GM18520 (cell line): ENCODE measurements around the gene LCE1C.

Experiments used
- ATAC-seq: cut with Tn5 transposase; IDR thresholded peaks from one replicate; pipeline ENCODE4 v1.9.1; 2021; ENCODE audit not compliant: unreplicated experiment

Gene LCE1C, protein sequence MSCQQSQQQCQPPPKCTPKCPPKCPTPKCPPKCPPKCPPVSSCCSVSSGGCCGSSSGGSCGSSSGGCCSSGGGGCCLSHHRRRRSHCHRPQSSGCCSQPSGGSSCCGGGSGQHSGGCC

DNA sequence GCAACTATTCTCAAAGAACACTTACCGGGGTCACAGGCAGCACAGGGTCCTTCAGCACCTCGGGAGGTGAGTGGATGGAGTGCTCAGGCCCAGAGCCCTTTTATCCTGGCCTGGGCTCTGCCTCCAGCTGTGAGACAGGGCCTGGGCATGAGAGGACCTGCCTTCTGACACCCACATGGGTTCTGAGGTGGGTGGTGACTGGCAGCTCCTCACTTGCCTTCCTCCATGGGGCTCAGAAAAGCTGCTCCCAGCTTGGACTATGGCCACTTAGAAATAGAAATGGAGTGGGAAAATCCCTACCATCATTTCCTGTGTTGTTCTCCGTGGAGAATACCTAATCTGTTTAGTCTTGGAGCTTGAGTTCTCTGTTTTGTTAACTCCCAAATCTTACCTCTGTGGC, at the start of gene LCE1C:
Gene LCE1C, minus strand, starts transcription at position 76 of the 400 bp plus-strand sequence. CDS start 1,173 bp downstream, outside the sequence.
- ATAC-seq = no peak

- no peak for ATAC-seq
Observed at GRCh38 chr1:152855661-152856060, 49.2 kb upstream of the LCE1C start.

GRCh38 chr1:152842556-152842955, 36.1 kb upstream of the LCE1C start, which contains the start of gene LCE6A:
Gene LCE6A (plus strand): TSS chr1:152842856. CDS start chr1:152843521, 665 bp downstream.
- ATAC-seq = no peak

DNA sequence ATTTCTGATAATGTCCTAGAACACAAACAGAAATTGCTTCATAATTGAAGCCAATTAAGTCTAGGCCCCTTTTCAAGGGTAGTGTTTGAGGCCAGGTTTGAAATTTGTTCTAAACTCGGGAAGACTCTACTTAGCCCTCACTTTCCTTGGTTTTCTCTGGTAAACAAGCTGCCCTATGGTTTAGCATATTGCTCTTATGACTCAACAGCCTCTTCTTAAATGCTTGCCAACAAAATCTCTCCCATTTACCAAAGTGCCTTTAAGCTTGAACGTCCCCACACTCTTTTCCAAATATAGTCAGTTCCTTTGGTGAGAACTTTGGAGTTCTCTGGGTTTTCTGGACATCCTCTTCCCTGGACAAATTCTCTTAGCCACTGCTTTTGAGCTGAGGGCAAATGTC, 30.4 kb upstream of the LCE1C start:
- no peak for ATAC-seq

DNA sequence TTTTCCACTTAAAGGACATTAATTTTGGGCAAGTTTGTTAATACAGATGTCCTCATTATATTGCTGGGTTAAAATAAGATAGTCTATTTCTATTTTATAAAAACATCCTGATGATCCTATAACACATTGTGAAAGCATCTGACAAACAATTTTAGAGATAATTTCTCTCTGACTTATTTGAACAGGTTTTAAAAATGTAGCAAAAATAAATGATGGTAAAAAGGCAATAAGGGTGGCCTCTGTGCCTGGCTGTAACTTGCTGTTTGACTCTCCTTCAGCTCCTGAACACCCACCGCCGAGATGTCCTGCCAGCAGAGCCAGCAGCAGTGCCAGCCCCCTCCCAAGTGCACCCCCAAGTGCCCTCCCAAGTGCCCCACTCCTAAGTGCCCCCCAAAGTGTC, 20.7 kb upstream of the LCE1C start, which contains the start of gene LCE1A:
Gene LCE1A, plus strand, starts transcription at position 301 of the 400 bp plus-strand sequence. Its CDS starts 0 bp downstream, at position 301.
- ATAC-seq = no peak

DNA sequence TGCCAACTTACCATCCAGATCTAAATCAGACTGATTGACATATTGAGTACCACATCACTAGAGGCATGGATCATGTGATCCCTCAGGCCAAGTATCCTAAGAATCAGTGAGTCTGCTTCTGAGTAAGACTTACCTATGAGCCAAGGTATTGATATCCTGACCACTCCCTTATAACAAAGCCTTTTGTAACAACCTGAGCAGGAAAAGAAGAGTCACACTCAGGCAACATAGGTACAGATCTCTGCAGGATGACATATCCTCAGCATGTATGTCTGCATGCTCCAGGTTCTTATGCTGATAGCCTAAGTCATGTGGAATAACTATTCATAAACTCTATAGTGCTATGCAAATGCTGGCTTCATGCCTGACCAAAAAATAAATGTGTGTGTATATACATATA, 18.5 kb upstream of the LCE1C start:
- no peak for ATAC-seq

GRCh38 chr1:152823294-152823693, 16.8 kb upstream of the LCE1C start:
- no peak for ATAC-seq

- no peak for ATAC-seq
Observed at GRCh38 chr1:152817309-152817708, 10.9 kb upstream of the LCE1C start.

DNA sequence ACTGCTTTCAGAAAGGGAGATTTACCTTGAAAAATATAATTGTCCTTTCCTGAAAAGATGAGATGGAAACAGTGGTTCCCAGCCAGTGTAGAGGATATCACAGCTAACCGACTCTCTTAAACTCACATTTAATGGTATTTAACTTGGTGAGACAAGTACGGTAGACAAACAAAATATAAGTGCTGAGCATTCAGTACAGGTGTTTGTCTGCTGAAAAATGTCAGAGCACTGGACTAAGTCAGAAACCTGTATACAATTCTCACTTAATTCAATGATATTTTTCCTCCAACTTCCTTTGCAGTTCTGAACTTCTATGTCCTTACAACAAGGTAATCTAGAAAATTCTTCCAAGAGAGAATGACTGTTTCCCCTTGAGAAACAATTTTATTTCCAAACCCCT, 5.2 kb upstream of the LCE1C start, which contains the start of gene LCE1B:
Gene LCE1B, plus strand, starts transcription at position 301 of the 400 bp plus-strand sequence. CDS start 476 bp downstream, outside the sequence.
- ATAC-seq = no peak

GRCh38 chr1:152811050-152811449, 4.6 kb upstream of the LCE1C start:
- no peak for ATAC-seq

DNA sequence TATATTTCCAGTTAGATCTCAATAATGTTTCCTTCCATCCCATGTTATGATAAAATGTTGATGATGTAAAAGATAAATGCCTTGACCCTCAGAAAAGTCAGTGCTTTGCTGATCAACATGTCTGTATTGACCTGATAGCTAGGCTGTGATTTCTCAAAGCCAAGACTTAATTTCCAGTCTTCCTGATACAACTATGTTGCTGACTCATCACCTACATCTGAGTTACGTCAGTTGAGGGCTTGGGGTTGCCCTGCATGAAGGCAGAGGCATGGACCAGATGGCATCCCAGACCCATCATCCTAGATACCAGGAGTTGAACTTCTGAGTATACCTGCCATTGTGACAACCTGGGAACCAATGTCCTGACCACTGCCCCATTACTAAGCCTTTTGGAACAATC, 5.1 kb downstream of the LCE1C start:
- ATAC-seq = no peak

DNA sequence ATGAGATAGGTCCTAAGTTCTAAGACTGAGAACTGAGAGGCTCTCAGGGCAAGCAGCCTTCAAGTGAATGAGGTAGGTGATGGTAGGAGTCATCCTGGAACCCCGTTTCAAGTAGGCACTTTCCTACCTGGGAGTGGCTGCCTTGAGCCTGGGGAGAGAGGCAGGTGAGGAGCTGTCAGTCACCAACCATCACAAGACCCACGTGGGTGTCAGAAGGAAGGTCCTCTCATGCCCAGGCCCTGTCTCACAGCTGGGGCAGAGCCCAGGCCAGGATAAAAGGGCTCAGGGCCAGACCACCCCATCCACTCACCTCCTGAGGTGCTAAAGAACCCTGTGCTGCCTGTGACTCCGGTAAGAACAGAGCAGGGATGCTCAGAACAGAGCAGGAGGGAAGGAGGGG, 10.0 kb downstream of the LCE1C start, which contains the start of gene LCE1D:
Gene LCE1D, plus strand, starts transcription at position 301 of the 400 bp plus-strand sequence. CDS start 1,074 bp downstream, outside the sequence.
- ATAC-seq = no peak

- ATAC-seq = no peak
Observed at GRCh38 chr1:152795686-152796085, 10.8 kb downstream of the LCE1C start.

DNA sequence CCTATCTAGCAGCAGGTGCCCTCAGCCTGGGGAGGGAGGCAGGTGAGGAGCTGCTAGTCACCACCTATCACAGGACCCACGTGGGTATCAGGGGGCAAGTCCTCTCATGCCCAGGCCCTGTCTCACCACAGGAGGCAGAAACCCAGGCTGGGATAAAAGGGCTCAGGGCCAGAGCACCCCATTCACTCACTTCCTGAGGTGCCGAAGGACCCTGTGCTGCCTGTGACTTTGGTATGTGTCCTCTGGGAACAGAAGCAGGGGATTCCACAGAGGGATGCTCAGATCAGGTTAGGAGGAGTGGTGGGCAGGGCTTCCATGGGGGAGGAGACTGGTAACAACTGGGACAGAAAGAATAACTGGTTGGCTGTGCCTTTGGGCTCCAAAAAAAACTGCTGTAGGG, 20.4 kb downstream of the LCE1C start, which contains the start of gene LCE1E:
Gene LCE1E, plus strand, starts transcription at position 181 of the 400 bp plus-strand sequence. CDS start 1,043 bp downstream, outside the sequence.
- ATAC-seq = no peak

- no peak for ATAC-seq
Observed at GRCh38 chr1:152783095-152783494, 23.4 kb downstream of the LCE1C start.

DNA sequence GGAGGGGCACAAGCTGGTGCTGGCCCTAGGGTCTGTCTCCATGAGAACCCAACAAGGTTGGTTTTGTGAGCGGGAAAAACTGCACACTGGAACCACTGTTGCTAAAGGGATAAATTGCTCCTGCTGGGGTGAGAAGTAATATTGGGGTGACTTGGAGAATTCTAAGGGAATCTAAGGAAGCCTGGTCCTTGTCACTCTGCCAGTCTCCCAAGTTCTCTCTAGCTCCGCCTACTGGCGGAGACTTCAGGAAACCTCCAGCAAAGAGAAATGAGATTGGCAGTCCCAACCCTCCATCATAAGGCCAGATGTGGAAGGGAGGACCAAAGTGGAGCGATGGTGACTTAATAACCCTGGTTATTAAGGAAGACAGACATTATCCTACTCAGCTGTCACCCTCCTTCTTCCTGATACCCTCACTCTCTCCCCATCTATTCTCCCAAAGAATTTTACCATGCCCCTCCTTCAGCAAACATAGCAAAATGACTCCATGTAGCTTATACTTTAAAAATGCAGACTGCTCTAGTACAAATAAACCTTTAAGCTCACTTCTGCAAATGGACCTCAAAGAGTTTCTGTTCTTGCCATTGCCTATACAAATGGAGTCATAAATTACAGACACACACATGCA, 28.8 kb downstream of the LCE1C start:
- no peak for ATAC-seq

- no peak for ATAC-seq
Observed at GRCh38 chr1:152776361-152776760, 30.1 kb downstream of the LCE1C start.

GRCh38 chr1:152774875-152775274, 31.6 kb downstream of the LCE1C start, which contains the start of gene LCE1F:
Gene LCE1F (plus strand): TSS chr1:152775140. CDS start chr1:152776372, 1,232 bp downstream.
- ATAC-seq = no peak

- no peak for ATAC-seq
Observed at GRCh38 chr1:152770411-152770810, 36.0 kb downstream of the LCE1C start.

DNA sequence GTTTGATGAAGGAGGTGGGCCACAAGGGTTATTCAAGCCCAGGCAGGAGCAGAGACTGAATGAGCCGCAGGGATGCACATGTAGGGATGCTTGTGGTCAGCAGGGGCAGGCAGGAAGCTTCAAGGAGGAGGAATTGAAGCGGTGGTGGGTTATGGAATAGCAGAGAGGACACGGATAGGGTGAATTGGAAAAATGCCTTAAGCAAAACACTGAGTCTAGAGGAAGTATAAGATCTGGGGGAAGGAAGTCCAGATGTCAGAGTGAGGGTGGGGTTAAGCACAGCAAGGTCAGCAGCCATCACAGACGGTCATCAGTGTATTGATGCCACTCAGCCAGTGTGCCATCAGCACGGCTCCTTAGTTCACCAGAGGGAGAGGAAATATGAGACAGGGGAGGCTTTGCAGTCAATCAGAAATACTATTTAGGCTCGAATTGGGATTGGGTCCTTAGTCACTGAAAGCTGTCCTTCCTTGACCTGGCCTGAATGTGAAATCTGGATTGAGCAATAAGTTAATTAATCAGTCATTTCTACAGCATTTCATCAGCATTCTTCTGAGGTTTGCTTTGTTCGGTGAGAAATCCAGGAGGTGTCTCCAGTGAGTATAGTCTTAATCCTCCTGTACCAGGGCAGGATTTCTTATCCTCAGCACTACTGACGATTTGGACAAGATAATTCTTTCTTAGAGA, 37.5 kb downstream of the LCE1C start:
- ATAC-seq = no peak

DNA sequence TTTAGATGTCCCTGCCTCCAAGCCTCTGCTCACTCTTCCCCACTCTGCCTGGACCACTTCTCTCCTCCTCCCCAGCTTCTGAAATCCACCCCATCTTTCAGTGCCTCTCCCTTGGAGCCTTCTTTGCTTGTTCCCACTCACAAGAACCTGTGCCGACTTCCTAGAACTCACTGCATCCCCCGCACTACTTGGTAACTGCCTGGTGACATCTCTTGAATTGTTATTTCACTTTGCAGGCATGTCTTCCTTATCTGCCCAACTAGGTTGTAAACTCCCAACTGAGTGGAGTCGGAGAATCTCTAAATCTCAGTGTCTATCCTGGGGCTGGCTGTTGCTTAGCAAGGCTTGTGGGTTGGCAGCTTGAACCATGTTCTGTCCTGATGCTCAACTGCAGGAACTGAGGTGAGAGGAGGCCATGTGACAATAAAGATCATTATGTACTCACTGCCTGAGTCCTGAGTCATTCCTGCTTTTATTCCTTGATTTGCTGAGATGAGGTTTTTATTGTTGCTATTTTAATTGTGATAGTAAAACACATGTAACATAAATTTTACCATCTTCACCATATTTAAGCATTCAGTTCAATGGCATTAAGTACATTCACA, 44.7 kb downstream of the LCE1C start:
- no peak for ATAC-seq
